Epithelial cell of esophagus (primary cell): Measurements from ENCODE around the gene UBE3C.

Experiments
- DNase-seq: peaks from one replicate; pipeline ENCODE4 v3.0.0; 2010; ENCODE audit warnings: low read depth
- H3K4me3 ChIP-seq: 2 replicates; pipeline ENCODE4 v1.5.1; 2011; ENCODE audit warnings: mild to moderate bottlenecking, low read length, control low read depth
- TF ChIP-seq, protein P1 (sequence below): IDR thresholded peaks from 2 replicates; pipeline ENCODE4 v1.5.1; 2011; ENCODE audit warnings: low read depth, mild to moderate bottlenecking, low read length, control low read depth, inconsistent platforms; ENCODE audit not compliant: insufficient read depth; ENCODE audit errors: missing control alignments

Gene UBE3C

DNA sequence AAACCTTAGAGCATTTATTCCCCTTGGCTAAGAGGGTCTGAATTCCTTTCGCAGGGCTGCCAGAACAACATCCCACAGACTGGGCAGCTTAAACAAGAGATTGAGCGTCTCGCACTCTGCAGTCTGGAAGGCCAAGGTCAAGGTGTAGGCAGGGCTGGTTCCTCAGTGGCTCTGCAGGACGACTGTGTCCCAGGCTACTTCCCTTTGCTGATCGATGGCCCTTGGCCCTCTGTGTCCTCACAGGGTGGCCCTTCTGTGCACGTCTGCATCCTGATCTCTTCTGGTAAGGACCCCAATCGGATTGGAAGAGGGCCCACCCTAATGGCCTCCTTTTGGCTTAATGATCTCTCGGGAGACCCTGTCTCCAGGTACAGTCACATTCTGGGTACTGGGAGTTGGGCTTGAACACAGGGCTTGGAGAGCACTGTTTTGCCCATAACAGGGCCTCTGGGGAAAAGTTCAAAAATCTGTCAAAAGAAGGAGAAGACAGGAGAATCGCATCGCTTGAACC is 162.9 kb downstream of the UBE3C start:
- no peak for DNase-seq
- TF ChIP-seq, protein P1, sequence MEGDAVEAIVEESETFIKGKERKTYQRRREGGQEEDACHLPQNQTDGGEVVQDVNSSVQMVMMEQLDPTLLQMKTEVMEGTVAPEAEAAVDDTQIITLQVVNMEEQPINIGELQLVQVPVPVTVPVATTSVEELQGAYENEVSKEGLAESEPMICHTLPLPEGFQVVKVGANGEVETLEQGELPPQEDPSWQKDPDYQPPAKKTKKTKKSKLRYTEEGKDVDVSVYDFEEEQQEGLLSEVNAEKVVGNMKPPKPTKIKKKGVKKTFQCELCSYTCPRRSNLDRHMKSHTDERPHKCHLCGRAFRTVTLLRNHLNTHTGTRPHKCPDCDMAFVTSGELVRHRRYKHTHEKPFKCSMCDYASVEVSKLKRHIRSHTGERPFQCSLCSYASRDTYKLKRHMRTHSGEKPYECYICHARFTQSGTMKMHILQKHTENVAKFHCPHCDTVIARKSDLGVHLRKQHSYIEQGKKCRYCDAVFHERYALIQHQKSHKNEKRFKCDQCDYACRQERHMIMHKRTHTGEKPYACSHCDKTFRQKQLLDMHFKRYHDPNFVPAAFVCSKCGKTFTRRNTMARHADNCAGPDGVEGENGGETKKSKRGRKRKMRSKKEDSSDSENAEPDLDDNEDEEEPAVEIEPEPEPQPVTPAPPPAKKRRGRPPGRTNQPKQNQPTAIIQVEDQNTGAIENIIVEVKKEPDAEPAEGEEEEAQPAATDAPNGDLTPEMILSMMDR = no peak
- H3K4me3 ChIP-seq = no peak overlapping the region

DNA sequence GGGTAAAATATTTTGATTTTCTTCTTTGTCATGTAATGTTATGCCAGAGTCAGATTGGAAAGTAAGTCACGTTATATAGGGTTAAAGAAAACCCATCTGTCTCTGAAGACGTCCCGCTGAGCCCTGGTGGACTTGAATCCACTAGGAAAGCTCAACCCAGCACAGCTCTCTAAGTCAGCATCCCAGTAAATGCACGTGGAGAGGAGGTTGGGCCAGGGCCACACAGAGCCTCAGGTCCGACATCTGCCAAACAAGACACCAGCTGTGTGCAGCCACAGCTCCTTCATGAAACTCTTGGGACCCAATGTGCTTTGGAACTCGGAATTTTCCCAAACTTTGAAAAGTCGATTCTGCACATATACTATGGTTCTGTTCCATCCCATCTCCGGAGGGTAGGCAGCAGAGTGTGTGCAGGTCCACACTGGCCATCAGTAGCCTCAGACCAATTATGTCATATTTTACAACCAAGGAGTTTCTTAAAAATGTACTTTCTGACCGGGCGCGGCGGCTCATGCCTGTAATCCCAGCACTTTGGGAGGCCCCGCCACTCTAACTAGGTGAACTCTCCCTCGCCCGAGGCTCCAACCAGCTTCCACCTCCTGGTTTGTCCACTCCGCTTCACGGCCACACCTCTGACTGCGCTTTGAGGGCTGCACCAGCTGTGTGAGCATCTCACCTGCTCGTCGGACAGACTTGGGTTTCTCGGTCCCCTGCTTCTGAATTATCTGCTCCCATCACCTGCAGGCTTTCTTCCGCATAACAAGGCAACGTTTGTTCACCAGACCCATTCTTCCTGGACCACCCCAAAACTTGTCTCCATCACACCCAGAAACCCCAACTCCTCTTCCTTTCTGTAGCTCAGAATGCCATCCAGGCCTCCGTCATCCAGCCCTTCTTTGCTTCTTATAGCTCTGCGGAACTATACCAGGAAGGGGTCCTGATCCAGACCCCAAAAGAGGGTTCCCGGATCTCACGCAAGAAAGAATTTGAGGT is 168.4 kb downstream of the UBE3C start:
- no peak for DNase-seq
- no peak overlapping the region for H3K4me3 ChIP-seq
- TF ChIP-seq, protein P1 = no peak

DNA sequence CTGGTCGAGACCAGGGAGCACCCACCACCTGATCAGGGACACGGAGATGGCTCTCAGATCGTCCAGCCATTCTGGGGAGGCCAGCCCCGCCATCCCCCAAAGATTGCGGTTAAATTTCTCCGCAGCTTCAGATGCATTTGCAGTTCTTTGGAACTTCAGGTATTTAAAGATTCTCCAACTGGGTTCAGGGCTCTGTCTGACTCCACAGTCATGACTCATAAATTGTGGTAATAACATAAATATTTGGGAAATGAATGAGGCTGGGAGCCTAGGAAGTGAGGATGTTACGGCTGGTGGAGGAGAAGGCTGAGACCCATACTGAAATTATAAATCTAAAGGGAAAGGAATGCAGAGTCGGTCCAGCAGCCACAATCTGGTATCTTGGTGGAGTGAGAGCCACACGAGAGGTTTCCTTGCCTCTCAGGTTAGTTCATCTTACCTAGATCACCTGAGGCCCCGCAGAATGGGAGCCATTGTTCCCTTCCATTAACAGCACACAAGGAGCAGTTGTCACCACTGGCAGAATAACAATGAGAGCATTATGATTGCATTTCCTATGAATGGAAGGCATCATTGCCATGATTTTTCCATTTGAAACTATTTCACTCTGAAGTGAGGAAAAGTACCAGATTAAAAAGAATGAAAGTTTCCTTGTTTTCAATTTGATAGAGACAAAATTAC is 171.4 kb downstream of the UBE3C start:
- TF ChIP-seq, protein P1 = no peak
- no peak overlapping the region for H3K4me3 ChIP-seq
- peak; percentile 90 for DNase-seq

DNA sequence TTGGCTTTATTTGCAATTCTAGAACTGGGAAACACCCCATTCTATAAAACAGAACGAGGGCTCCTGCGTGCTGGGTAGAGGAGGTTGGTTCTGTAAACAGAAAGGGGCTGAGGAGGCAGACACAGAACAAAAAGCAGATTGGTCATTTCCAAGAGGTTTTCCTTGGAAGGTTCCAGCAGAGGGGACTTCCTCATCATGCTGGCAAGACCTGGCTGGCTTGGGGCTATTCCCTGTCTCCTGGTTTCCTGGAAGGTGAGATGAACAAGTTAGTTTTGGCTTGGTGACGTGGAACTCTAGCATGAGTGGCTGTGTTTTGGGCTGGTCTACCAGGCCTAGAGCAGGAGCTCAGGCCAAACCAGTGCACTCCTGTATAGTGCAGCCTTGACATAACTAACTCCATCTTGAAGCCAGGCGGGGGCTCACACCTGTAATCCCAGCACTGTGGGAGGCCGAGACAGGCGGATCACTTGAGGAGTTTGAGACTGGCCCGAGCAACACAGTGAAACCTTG is 172.0 kb downstream of the UBE3C start:
- no peak overlapping the region for H3K4me3 ChIP-seq
- TF ChIP-seq, protein P1 = no peak
- peak; percentile 75 for DNase-seq

DNA sequence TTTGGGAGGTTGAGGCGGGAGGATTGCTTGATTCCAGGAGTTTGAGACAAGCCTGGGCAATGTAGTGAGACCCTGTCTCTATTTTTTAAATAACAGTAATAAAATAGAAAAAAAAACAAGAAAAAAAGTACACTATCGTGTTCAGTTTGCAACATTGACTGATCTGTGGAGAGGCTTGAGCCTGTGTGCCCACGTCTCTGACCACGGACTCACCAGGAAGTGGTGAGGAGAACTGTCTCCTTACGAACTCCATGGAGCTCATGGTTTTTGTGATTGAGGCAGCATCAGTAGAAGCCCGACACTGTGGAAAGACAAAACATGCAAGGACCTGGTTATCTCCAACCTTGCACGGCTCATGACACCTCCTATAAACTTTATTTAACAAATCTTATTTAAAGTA is 174.2 kb downstream of the UBE3C start:
- DNase-seq = no peak
- H3K4me3 ChIP-seq = no peak overlapping the region
- TF ChIP-seq, protein P1 = no peak

DNA sequence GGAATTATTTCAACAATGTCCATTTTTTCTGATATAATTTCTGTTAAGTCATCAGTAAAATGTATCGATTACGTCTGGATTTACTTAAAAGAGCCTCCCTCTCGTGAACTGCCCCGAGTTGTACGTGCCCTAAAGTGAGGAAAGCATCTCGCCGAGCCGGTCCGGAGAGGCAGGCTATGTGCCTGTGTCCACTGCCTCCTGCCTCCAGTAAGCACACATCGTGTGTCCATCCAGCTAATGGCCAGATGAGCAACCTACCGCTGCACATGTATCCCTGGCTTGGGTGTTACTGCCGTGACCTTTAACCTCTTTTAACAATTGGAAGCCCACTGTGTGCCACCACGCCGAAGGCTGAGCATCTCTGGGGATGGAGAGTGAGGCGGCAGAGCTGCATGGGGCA is 174.9 kb downstream of the UBE3C start:
- no peak for DNase-seq
- TF ChIP-seq, protein P1 = no peak
- no peak overlapping the region for H3K4me3 ChIP-seq
